Uterus (tissue), 4 donors: Measurements from ENCODE around the gene CD4. TPM values are rescaled to one million over a fixed set of nuclear protein-coding genes. Genes with fewer than 3 reads are reported as not detected.

Experiments used
- DNase-seq, 2 donors: peaks; one replicate each; pipeline ENCODE4 v3.0.0-alpha.2; 2019 to 2020
- H3K27ac ChIP-seq, 2 donors: fragments of 200-600 bp; sonication (generic); 1 replicate in 1 of 2; 2 replicates in 1 of 2; pipeline ENCODE4 v1.5.1; 2016 to 2018
- H3K27me3 ChIP-seq, 2 donors: fragments of 200-600 bp; sonication (generic); one replicate each; pipeline ENCODE4 v1.5.1; 2018 to 2019; ENCODE audit warnings: control low read depth in 1 of 2
- H3K36me3 ChIP-seq, 2 donors: fragments of 200-600 bp; sonication (generic); one replicate each; pipeline ENCODE4 v1.5.1; 2019; ENCODE audit warnings: control low read depth in 1 of 2
- H3K4me1 ChIP-seq, 2 donors: fragments of 200-600 bp; sonication (generic); one replicate each; pipeline ENCODE4 v1.5.1; 2018 to 2019; ENCODE audit warnings: control low read depth in 1 of 2
- H3K4me3 ChIP-seq, 2 donors: fragments of 200-600 bp; sonication (generic); 1 replicate in 1 of 2; 2 replicates in 1 of 2; pipeline ENCODE4 v1.5.1; 2018 to 2019; ENCODE audit warnings: mild to moderate bottlenecking in 1 of 2
- H3K9me3 ChIP-seq, 2 donors: fragments of 200-600 bp; sonication (generic); one replicate each; pipeline ENCODE4 v1.5.1; 2019; ENCODE audit warnings: control low read depth in 1 of 2
- POLR2A ChIP-seq, 2 donors: fragments of 450-650 bp; IDR thresholded peaks; one replicate each; pipeline ENCODE4 v1.6.1; 2016; ENCODE audit warnings: antibody characterized with exemption in 2 of 2, mild to moderate bottlenecking in 1 of 2, moderate library complexity in 1 of 2
- intact Hi-C: fragments of 100-400 bp; cut with DNase I; formaldehyde crosslinking; loops from one replicate; pipeline ENCODE4 v1.15.1; 2023; ENCODE audit warnings: low total_unique reads
- total RNA-seq, 4 donors: library from RNA; depleted of rRNA in 3 of 4; stranded (reverse); fragments of >200 nt in 3 of 4; gene quantifications; one replicate each; pipeline versions ENCODE4 v1.1.0 to v1.2.4, GENCODE V29; 2014 to 2023
- TF ChIP-seq, protein P1 (sequence below), 4 experiments: fragments of 200-600 bp in 2 of 4; fragments of 450-650 bp in 2 of 4; sonication (generic) in 2 of 4; IDR thresholded peaks; one replicate each; pipeline ENCODE4 v1.5.1; 2016 to 2019; ENCODE audit warnings: antibody characterized with exemption in 4 of 4, mild to moderate bottlenecking in 2 of 4, moderate library complexity in 1 of 4
- donor health status: DM: yes; HTN: yes; CAD: no.

CD4 gene
- total RNA-seq, 4 donors from 2014 or later: 1.0 to 24.3 (median 10.4) TPM

- H3K36me3 ChIP-seq: no peaks in the 10 kb centered on the region
- intact Hi-C loops: no loop called here
- DNase-seq: peak in 1 of 2 donors; percentile 61
- peak overlapping the region in 1 of 2 donors; percentile 41 for H3K4me3 ChIP-seq
- H3K27me3 ChIP-seq: no peaks in the 10 kb centered on the region
- TF ChIP-seq, protein P1, sequence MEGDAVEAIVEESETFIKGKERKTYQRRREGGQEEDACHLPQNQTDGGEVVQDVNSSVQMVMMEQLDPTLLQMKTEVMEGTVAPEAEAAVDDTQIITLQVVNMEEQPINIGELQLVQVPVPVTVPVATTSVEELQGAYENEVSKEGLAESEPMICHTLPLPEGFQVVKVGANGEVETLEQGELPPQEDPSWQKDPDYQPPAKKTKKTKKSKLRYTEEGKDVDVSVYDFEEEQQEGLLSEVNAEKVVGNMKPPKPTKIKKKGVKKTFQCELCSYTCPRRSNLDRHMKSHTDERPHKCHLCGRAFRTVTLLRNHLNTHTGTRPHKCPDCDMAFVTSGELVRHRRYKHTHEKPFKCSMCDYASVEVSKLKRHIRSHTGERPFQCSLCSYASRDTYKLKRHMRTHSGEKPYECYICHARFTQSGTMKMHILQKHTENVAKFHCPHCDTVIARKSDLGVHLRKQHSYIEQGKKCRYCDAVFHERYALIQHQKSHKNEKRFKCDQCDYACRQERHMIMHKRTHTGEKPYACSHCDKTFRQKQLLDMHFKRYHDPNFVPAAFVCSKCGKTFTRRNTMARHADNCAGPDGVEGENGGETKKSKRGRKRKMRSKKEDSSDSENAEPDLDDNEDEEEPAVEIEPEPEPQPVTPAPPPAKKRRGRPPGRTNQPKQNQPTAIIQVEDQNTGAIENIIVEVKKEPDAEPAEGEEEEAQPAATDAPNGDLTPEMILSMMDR (IDR thresholded peaks at IDR 0.05): no peak
- no peak for TF ChIP-seq POLR2A (IDR thresholded peaks at IDR 0.05)
- H3K4me1 ChIP-seq: peaks cover 0 to 4% of the 10 kb centered on the region in 2 donors
- H3K9me3 ChIP-seq: no peaks in the 10 kb centered on the region
- peak overlapping the region; percentile 74 to 98 for H3K27ac ChIP-seq
Observed at GRCh38 chr12:6771509-6772330, 17.6 kb upstream of the CD4 start.

DNA sequence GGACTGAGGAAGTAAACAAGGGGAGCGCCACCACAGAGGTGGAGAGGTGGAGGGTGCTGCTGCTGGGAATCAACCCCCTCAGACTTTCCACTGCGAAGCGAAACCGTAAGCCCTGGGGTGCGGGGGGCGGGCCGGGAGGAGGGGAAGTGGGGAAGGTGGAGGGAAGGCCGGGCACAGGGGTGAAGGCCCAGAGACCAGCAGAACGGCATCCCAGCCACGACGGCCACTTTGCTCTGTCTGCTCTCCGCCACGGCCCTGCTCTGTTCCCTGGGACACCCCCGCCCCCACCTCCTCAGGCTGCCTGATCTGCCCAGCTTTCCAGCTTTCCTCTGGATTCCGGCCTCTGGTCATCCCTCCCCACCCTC lies 17.0 kb upstream of the CD4 start, which contains the start of gene LAG3:
Gene LAG3 (plus strand): TSS at position 190 of the 365 bp plus-strand sequence. CDS start 333 bp downstream, outside the sequence.
- Histone ChIP-seq H3K9me3 (no peaks in the 10 kb centered on the region), H3K4me1 (peaks cover 0 to 4% of the 10 kb centered on the region in 2 donors), H3K36me3 (no peaks in the 10 kb centered on the region), H3K4me3 (peak within 1 kb of the TSS in 1 of 2 donors; percentile 41), H3K27me3 (no peaks in the 10 kb centered on the region), H3K27ac (peak within 1 kb of the TSS; percentile 74 to 98)
- DNase-seq: peak; percentile 57 to 58
- intact Hi-C loops: no loop called here
- TF ChIP-seq, protein P1 (IDR thresholded peaks at IDR 0.05): no peak
- TF ChIP-seq POLR2A (IDR thresholded peaks at IDR 0.05): no peak

DNA sequence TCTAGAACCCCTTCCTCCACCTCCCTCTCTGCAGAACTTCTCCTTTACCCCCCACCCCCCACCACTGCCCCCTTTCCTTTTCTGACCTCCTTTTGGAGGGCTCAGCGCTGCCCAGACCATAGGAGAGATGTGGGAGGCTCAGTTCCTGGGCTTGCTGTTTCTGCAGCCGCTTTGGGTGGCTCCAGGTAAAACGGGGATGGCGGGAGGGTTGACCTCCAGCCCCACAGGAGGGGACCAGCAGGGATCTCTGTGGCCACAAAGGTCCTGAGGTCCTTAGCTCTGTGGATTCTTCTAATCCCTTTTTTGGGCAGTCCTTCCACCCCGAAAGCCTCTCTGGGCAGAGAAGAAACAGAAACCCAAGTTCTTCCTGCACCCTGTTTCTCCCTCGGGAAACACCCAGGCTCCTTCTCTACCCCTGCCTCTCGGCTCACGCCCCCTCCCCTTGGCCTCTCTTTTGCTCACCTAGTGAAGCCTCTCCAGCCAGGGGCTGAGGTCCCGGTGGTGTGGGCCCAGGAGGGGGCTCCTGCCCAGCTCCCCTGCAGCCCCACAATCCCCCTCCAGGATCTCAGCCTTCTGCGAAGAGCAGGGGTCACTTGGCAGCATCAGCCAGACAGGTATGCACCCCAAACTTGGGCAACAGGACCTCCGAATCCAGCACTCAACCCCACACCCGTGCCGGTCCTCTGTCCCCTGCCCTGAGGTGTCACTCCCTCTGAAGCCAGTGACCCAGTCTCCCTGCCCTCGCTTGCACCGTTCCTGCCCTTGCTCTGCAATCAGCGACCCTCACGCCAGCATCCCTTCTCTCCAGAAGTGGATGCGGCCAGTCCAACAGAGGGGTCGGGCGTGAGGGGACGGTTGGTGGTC lies 16.4 kb upstream of the CD4 start:
- TF ChIP-seq, protein P1 (IDR thresholded peaks at IDR 0.05): no peak
- TF ChIP-seq POLR2A (IDR thresholded peaks at IDR 0.05): no peak
- peak overlapping the region; percentile 74 to 98 for H3K27ac ChIP-seq
- intact Hi-C loops: no loop called here
- H3K4me1 ChIP-seq: peaks cover 0 to 4% of the 10 kb centered on the region in 2 donors
- no peaks in the 10 kb centered on the region for H3K36me3 ChIP-seq
- peak overlapping the region in 1 of 2 donors; percentile 41 for H3K4me3 ChIP-seq
- no peak for DNase-seq
- H3K27me3 ChIP-seq: no peaks in the 10 kb centered on the region
- H3K9me3 ChIP-seq: no peaks in the 10 kb centered on the region

DNA sequence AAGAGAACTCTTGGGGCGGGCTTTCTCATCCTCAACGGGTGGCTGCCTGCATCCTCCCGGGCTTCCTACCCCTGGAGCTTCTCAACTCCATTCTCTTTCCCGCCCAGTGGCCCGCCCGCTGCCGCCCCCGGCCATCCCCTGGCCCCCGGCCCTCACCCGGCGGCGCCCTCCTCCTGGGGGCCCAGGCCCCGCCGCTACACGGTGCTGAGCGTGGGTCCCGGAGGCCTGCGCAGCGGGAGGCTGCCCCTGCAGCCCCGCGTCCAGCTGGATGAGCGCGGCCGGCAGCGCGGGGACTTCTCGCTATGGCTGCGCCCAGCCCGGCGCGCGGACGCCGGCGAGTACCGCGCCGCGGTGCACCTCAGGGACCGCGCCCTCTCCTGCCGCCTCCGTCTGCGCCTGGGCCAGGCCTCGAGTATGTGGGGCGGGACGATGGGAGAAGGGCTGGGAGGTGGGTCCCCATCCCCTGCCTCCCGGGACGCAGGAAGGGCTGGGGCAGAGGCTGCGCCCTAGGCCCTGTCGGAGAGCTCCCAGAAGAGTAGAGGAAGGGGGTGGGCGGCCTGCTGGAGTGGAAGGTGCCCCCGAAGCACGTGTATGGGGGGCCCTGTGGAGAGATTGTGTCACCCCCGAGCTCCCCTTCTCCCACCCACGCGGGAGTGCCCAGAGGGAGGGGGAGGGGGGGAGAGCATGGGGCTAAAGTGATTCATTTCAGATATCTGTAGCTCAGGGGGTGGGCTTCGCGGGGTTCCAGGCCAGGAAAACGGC lies 15.6 kb upstream of the CD4 start:
- TF ChIP-seq, protein P1 (IDR thresholded peaks at IDR 0.05): no peak
- no peak for TF ChIP-seq POLR2A (IDR thresholded peaks at IDR 0.05)
- H3K4me1 ChIP-seq: peaks cover 0 to under 1% of the 10 kb centered on the region in 2 donors
- H3K9me3 ChIP-seq: no peaks in the 10 kb centered on the region
- H3K36me3 ChIP-seq: no peaks in the 10 kb centered on the region
- DNase-seq: no peak
- H3K27me3 ChIP-seq: no peaks in the 10 kb centered on the region
- intact Hi-C loops: no loop called here
- H3K27ac ChIP-seq: peak overlapping the region; percentile 74 to 98
- H3K4me3 ChIP-seq: peak overlapping the region in 1 of 2 donors; percentile 41
